Esophagus squamous epithelium (tissue), 5 donors: ENCODE data around the gene MISP3. TPM values are rescaled to one million over a fixed set of nuclear protein-coding genes. Genes with fewer than 3 reads are reported as not detected.
A peak's percentile ranks its signal among the peaks of the same experiment; 100 is the strongest.
"Not testable (repeated sequence)": the region's sequence is repeated elsewhere in the genome, so short reads cannot be mapped to it uniquely, and the experiment has no call there.

ENCODE experiments used
- DNase-seq: peaks from one replicate; lab custom pipeline; 2025; lab: John Stamatoyannopoulos, UW
- H3K27ac ChIP-seq, 4 donors: fragments of 200-600 bp; sonication (generic); one replicate each; pipeline ENCODE4 v1.5.1; 2016 to 2019; ENCODE audit warnings: mild to moderate bottlenecking in 1 of 4
- H3K27me3 ChIP-seq, 4 donors: fragments of 200-600 bp; sonication (generic); 1 replicate in 3 of 4; 2 replicates in 1 of 4; pipeline versions ENCODE4 v1.5.1 to v1.6.0; 2017 to 2021; ENCODE audit warnings: antibody characterized with exemption in 1 of 4
- H3K36me3 ChIP-seq, 3 donors: fragments of 200-600 bp; sonication (generic); one replicate each; pipeline ENCODE4 v1.5.1; 2016 to 2019
- H3K4me1 ChIP-seq, 3 donors: fragments of 200-600 bp; sonication (generic); one replicate each; pipeline ENCODE4 v1.5.1; 2017 to 2019
- H3K4me3 ChIP-seq, 4 donors: fragments of 200-600 bp; sonication (generic); 1 replicate in 3 of 4; 2 replicates in 1 of 4; pipeline ENCODE4 v1.5.1; 2016 to 2019; ENCODE audit warnings: mild to moderate bottlenecking in 2 of 4, moderate library complexity in 1 of 4
- H3K9me3 ChIP-seq, 3 donors: fragments of 200-600 bp; sonication (generic); one replicate each; pipeline ENCODE4 v1.5.1; 2016 to 2019
- POLR2A ChIP-seq, 4 donors: fragments of 450-650 bp; IDR thresholded peaks; one replicate each; pipeline ENCODE4 v1.6.1; 2017; ENCODE audit warnings: antibody characterized with exemption in 4 of 4, mild to moderate bottlenecking in 4 of 4, moderate library complexity in 3 of 4
- WGBS, 2 donors: methylation state at CpG; one replicate each; pipeline ENCODE4 v1.1.5; 2018; 5-methylcytosine and 5-hydroxymethylcytosine counted together
- intact Hi-C: fragments of 100-400 bp; cut with DNase I; formaldehyde crosslinking; loops from one replicate; pipeline ENCODE4 v1.15.0; 2022
- total RNA-seq, 4 donors: library from RNA; depleted of rRNA; stranded (reverse); fragments of >200 nt; gene quantifications; one replicate each; pipeline ENCODE4 v1.1.0, GENCODE V29; 2016
- TF ChIP-seq, protein P1 (sequence below), 6 experiments: fragments of 450-650 bp in 4 of 6; fragments of 200-600 bp in 2 of 6; sonication (generic) in 2 of 6; IDR thresholded peaks; one replicate each; pipeline ENCODE4 v1.5.1; 2016 to 2019; ENCODE audit warnings: antibody characterized with exemption in 6 of 6, mild to moderate bottlenecking in 4 of 6, moderate library complexity in 4 of 6
- donor health status: DM: yes; HTN: yes; CAD: no.

Gene MISP3
- total RNA-seq, 4 donors from 2014 or later: 2.0 to 8.9 (median 4.0) TPM

DNA sequence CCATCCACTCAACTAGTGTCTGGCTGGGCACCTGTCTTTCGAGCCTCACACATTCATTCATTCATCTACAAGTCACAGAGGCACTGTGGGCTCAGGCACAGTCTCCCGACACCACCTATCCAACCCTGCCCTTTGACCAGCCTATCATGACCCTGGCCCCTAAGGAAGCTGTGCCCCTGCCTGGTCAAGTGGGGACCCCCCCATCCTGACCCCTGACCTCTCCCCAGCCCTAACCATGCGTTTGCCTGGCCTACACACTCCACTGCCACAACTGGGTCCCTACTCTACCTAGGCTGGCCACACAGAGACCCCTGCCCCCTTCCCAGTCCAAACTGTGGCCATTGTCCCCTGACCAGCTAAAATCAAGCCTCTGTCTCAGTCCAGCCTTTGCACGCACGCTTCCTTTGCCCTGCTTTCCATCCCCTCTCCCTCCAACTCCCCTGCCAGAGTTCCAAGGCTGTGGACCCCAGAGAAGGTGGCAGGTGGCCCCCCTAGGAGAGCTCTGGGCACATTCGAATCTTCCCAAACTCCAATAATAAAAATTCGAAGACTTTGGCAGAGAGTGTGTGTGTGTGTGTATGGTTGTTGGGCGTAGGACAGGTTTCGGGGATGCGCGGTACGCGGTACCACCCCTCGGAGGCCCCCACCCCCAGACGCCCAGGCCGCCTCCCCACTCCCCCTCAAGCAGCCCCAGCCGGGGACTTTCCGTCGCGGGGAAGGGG is 41.4 kb upstream of the MISP3 start:
- intact Hi-C loops: no loop called here
- no peak for TF ChIP-seq POLR2A (IDR thresholded peaks at IDR 0.05)
- TF ChIP-seq, protein P1, sequence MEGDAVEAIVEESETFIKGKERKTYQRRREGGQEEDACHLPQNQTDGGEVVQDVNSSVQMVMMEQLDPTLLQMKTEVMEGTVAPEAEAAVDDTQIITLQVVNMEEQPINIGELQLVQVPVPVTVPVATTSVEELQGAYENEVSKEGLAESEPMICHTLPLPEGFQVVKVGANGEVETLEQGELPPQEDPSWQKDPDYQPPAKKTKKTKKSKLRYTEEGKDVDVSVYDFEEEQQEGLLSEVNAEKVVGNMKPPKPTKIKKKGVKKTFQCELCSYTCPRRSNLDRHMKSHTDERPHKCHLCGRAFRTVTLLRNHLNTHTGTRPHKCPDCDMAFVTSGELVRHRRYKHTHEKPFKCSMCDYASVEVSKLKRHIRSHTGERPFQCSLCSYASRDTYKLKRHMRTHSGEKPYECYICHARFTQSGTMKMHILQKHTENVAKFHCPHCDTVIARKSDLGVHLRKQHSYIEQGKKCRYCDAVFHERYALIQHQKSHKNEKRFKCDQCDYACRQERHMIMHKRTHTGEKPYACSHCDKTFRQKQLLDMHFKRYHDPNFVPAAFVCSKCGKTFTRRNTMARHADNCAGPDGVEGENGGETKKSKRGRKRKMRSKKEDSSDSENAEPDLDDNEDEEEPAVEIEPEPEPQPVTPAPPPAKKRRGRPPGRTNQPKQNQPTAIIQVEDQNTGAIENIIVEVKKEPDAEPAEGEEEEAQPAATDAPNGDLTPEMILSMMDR (IDR thresholded peaks at IDR 0.05): no peak
- H3K27ac ChIP-seq: peak overlapping the region; percentile 56 to 85 (median 77)
- peak overlapping the region; percentile 34 to 88 (median 60) for H3K4me3 ChIP-seq
- no peaks in the 10 kb centered on the region for H3K36me3 ChIP-seq
- WGBS, 2 donors: 60 to 82% methylated on average over 2 to 6 of the region's 20 CpGs
- H3K9me3 ChIP-seq: no peaks in the 10 kb centered on the region
- DNase-seq: no peak
- peaks cover 0 to 19% (median 14%) of the 10 kb centered on the region in 3 donors for H3K4me1 ChIP-seq
- peaks cover 0 to 28% (median 0%) of the 10 kb centered on the region in 4 donors for H3K27me3 ChIP-seq

DNA sequence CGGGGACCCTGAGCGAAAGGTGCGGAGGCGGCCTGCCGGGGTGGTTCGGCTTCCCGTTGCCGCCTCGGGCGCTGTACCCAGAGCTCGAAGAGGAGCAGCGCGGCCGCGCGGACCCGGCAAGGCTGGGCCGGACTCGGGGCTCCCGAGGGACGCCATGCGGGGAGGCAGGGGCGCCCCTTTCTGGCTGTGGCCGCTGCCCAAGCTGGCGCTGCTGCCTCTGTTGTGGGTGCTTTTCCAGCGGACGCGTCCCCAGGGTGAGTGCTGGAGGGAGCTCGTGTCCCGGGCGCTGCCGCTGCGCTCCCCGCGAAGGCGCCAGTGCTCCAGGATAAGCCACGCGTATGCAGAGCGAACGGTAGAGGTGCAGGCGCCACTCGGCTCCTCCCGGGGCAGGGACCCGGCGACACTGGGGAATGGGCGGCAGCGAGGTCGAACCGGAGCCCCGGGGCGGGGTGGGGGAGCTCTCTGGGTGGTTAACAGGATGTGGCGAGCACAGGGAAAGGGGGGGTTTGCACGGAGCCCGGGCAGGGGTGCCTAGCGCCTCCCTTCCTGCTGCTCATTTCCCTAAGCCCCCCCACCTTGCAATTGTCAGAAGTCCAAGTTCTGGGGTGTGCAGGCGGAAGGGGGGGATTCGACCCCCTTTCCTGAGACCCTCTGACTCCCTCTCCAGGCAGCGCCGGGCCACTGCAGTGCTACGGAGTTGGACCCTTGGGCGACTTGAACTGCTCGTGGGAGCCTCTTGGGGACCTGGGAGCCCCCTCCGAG is 40.7 kb upstream of the MISP3 start, which contains the start of gene IL27RA:
Gene IL27RA (plus strand): TSS at position 44 of the 762 bp plus-strand sequence. CDS start 111 bp downstream, at position 155.
- intact Hi-C loops: no loop called here
- H3K36me3 ChIP-seq: no peaks in the 10 kb centered on the region
- peak in 2 of 4 donors; percentile 14 to 44 for TF ChIP-seq POLR2A (IDR thresholded peaks at IDR 0.05)
- TF ChIP-seq, protein P1 (IDR thresholded peaks at IDR 0.05): peak in 5 of 6 experiments; percentile 33 to 65 (median 51)
- no peaks in the 10 kb centered on the region for H3K9me3 ChIP-seq
- H3K4me3 ChIP-seq: peak within 1 kb of the TSS; percentile 34 to 88 (median 60)
- DNase-seq: no peak
- peaks cover 0 to 19% (median 14%) of the 10 kb centered on the region in 3 donors for H3K4me1 ChIP-seq
- H3K27me3 ChIP-seq: peaks cover 0 to 28% (median 0%) of the 10 kb centered on the region in 4 donors
- H3K27ac ChIP-seq: peak within 1 kb of the TSS; percentile 56 to 85 (median 77)
- 1 to 3% methylated on average over 11 to 19 of the region's 63 CpGs for WGBS, 2 donors

DNA sequence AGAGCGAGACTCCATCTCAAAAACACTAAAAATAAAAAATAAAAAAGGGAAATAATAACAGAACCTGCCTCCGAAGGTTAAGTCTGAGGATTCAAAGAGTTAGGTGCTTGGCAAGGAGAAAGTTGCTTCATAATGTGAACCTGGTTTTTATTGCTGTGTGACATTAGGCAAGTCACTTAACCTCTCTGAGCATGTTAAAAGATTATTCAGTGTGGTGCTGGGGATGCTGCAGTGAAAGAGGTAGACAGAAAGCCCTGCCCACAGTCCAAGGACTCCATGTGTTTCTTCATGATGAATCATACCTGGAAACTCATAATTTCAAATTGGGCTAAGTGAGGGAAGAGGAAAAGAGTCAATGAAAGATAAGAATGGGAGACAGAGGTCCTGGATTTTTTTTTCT is 38.6 kb upstream of the MISP3 start:
- Histone ChIP-seq H3K27me3 (peaks cover 0 to 18% (median 0%) of the 10 kb centered on the region in 4 donors), H3K4me3 (no peak overlapping the region), H3K4me1 (peaks cover 0 to 19% (median 14%) of the 10 kb centered on the region in 3 donors), H3K9me3 (no peaks in the 10 kb centered on the region), H3K36me3 (no peaks in the 10 kb centered on the region), H3K27ac (no peak overlapping the region)
- WGBS, 2 donors: 97 to 100% methylated on average over 2 of the region's 2 CpGs
- no peak for TF ChIP-seq POLR2A (IDR thresholded peaks at IDR 0.05)
- TF ChIP-seq, protein P1 (IDR thresholded peaks at IDR 0.05): no peak
- DNase-seq: no peak
- intact Hi-C loops: no loop called here

DNA sequence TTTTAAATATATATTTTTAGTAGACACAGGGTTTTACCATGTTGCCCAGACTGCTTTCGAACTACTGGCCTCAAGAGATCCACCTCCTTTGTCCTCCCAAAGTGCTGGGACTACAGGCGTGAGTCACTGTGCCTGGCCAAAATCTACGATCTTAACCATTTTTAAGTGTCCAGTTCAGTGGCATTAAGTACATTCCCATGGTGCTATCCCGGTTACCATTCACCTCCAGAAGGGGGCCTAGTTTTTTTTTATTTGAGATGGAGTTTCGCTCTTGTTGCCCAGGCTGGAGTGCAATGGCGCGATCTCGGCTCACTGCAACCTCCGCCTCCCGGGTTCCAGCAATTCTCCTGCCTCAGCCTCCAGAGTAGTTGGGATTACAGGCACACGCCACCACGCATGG is 37.4 kb upstream of the MISP3 start:
- 81 to 86% methylated on average over 6 to 12 of the region's 12 CpGs for WGBS, 2 donors
- H3K27ac ChIP-seq, H3K9me3 ChIP-seq, H3K36me3 ChIP-seq, intact Hi-C loops, H3K4me3 ChIP-seq, DNase-seq: not testable (repeated sequence)
- H3K4me1 ChIP-seq: peaks cover 0 to 19% (median 14%) of the 10 kb centered on the region in 3 donors
- peaks cover 0 to 18% (median 0%) of the 10 kb centered on the region in 4 donors for H3K27me3 ChIP-seq

DNA sequence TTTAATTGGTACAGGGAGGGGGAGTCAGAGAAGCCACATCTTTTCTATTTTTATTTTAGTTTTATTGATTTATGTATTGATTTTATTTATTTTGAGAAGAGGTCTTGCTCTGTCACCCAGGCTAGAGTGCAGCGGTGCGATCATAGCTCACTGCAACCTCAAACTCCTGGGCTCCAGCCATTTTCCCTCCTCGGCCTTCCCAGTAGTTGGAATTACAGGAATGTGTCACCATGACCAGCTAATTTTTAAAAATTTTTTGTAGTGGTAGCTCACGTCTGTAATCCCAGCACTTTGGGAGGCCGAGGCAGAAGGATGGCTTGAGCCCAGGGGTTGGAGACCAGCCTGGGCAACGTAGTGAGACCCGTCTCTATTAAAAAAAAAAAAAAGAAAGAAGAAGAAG is 36.9 kb upstream of the MISP3 start:
- Histone ChIP-seq H3K27ac (no peak overlapping the region), H3K36me3 (peaks cover 0 to 5% (median 0%) of the 10 kb centered on the region in 3 donors), H3K4me1 (peaks cover 0 to 18% (median 14%) of the 10 kb centered on the region in 3 donors), H3K27me3 (peaks cover 0 to 16% (median 0%) of the 10 kb centered on the region in 4 donors), H3K9me3 (no peaks in the 10 kb centered on the region), H3K4me3 (no peak overlapping the region)
- no peak for TF ChIP-seq POLR2A (IDR thresholded peaks at IDR 0.05)
- TF ChIP-seq, protein P1 (IDR thresholded peaks at IDR 0.05): no peak
- WGBS, 2 donors: 82 to 91% methylated on average over 6 to 7 of the region's 7 CpGs
- intact Hi-C loops: no loop called here
- DNase-seq: no peak
